Kidney (tissue), 14 donors: ENCODE results near the gene TMEM72. TPM values are rescaled to one million over a fixed set of nuclear protein-coding genes. Genes with fewer than 3 reads are reported as not detected.

ENCODE experiments used
- DNase-seq, 5 donors: peaks; one replicate each; pipeline ENCODE4 v3.0.0-alpha.2; 2013 to 2020
- FAIRE-seq: peaks from 2 replicates; lab custom pipeline; 2012; peaks lifted over from hg19 to GRCh38; lab: Jason Lieb, UNC
- H3K27ac ChIP-seq, 2 donors: one replicate each; pipeline ENCODE4 v1.7.0; 2013; ENCODE audit warnings: low read depth in 2 of 2, low read length in 2 of 2, inconsistent platforms in 1 of 2
- H3K27me3 ChIP-seq: one replicate; pipeline ENCODE4 v1.7.1; 2013; ENCODE audit warnings: low read length, inconsistent platforms; ENCODE audit not compliant: control insufficient read depth, insufficient read depth
- H3K36me3 ChIP-seq, 3 donors: one replicate each; pipeline versions ENCODE4 v1.7.0 to v1.7.1; 2013; ENCODE audit warnings: low read length in 3 of 3, control low read depth in 1 of 3, inconsistent platforms in 1 of 3; ENCODE audit not compliant: insufficient read depth in 3 of 3, control insufficient read depth in 2 of 3
- H3K4me1 ChIP-seq, 3 donors: one replicate each; pipeline versions ENCODE4 v1.7.0 to v1.7.1; 2013; ENCODE audit warnings: low read length in 3 of 3, inconsistent platforms in 1 of 3, low read depth in 1 of 3; ENCODE audit not compliant: control insufficient read depth in 2 of 3, insufficient read depth in 2 of 3
- H3K4me3 ChIP-seq, 3 donors: one replicate each; pipeline versions ENCODE4 v1.7.0 to v1.8.1; 2013; ENCODE audit warnings: low read length in 3 of 3, control low read depth in 1 of 3, inconsistent platforms in 1 of 3
- H3K9ac ChIP-seq, 3 donors: one replicate each; pipeline versions ENCODE4 v1.7.0 to v1.7.1; 2013; ENCODE audit warnings: low read length in 3 of 3, control low read depth in 1 of 3, inconsistent platforms in 1 of 3
- H3K9me3 ChIP-seq, 3 donors: one replicate each; pipeline versions ENCODE4 v1.7.0 to v1.7.1; 2013; ENCODE audit warnings: low read length in 3 of 3, control low read depth in 1 of 3, inconsistent platforms in 1 of 3; ENCODE audit not compliant: control insufficient read depth in 2 of 3, insufficient read depth in 1 of 3
- intact Hi-C: fragments of 100-400 bp; cut with DNase I; formaldehyde crosslinking; loops from one replicate; pipeline ENCODE4 v1.11.1; 2022
- polyA plus RNA-seq: library from polyadenylated mRNA; stranded (reverse); fragments of 350-450 nt; fragmentation: Illumina TruSeq; extraction: RNeasy Lipid Tissue Mini Kit (QIAGEN cat#74804); gene quantifications from one replicate; pipeline ENCODE4 v1.2.3, GENCODE V29; 2014; ENCODE audit warnings: low read depth, low replicate concordance; ENCODE audit not compliant: insufficient read depth
- total RNA-seq: library from RNA; stranded (reverse); fragmentation: NEBNext Ultra II Directional; extraction: Animal tissue kit (Norgen Biotek cat#: 25700); gene quantifications from one replicate; pipeline ENCODE4 v1.2.1, GENCODE V29; 2021
- TF ChIP-seq, protein P1 (sequence below): IDR thresholded peaks from 3 replicates; pipeline ENCODE4 v1.5.1; 2012; ENCODE audit warnings: mild to moderate bottlenecking, moderate library complexity, borderline replicate concordance; ENCODE audit not compliant: insufficient read depth; ENCODE audit errors: extremely low read depth
- donor health status: control.
- donor health status: control.
- donor health status: control.
- donor health status: control.
- donor health status: control.
- donor health status: DM: yes; HTN: yes; CAD: no.
- donor health status: Normal renal cell carcinoma (clear cell type).

Gene TMEM72
- total and polyA plus RNA-seq, 2 donors from 2014 or later = 19.3 to 127 TPM

DNA sequence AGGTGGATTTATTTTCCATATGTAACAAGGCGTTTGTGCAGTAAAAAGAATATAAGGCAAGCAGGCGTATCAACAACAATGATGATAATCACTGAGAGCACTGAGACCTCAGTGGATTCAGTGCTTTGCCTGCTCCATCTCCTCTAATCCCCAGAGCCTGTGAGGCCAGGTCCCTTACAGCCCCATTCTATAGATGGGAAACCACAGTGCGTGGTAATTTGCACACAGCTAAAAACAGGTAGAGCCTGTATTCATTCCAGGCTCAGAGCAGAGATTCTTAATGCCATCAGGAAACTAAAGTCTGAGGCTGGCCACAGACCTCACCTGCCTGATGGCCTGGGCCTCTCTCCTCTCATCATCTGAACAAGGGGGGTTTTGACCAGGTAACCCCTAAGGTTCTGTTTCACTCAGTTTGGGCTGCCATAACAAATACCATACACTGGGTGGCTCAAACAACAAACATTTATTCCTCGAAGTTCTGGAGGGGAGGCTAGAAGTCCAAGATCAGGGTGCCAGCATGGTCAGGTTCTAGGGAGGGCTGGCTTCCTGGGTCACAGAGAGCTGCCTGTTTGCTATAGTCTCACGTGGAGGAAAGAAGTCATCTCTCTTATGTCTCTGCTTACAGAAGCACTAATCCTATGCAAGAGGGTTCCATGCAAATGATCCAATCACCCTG, 38.1 kb downstream of the TMEM72 start:
- intact Hi-C loops = no loop called here
- TF ChIP-seq, protein P1, sequence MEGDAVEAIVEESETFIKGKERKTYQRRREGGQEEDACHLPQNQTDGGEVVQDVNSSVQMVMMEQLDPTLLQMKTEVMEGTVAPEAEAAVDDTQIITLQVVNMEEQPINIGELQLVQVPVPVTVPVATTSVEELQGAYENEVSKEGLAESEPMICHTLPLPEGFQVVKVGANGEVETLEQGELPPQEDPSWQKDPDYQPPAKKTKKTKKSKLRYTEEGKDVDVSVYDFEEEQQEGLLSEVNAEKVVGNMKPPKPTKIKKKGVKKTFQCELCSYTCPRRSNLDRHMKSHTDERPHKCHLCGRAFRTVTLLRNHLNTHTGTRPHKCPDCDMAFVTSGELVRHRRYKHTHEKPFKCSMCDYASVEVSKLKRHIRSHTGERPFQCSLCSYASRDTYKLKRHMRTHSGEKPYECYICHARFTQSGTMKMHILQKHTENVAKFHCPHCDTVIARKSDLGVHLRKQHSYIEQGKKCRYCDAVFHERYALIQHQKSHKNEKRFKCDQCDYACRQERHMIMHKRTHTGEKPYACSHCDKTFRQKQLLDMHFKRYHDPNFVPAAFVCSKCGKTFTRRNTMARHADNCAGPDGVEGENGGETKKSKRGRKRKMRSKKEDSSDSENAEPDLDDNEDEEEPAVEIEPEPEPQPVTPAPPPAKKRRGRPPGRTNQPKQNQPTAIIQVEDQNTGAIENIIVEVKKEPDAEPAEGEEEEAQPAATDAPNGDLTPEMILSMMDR = no peak

DNA sequence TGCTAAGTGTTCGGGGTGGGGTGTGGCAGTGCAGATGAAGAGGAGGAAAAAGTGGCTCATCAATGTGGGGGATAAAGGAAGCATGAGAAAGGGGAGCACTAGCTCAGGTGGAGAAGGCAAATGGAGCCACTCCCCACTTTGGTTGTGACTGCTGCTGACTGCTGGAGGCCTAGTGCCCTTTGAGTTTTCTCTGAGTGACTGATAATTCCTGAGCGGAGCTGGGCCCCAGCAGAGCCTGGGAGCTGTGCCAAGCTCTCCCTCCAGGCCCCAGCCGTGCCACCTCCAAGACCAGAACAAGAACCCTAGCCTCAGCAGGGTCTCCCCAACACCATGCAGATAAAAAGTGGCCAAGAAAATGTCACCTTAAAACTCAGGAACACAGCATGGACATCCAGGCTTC, 38.8 kb downstream of the TMEM72 start:
- TF ChIP-seq, protein P1 = no peak
- FAIRE-seq (no peak), DNase-seq (peak in 1 of 5 donors; percentile 14)
- Histone ChIP-seq H3K9ac (no peak overlapping the region), H3K27ac (peak overlapping the region in 1 of 2 donors; percentile 2), H3K9me3 (no peaks in the 10 kb centered on the region), H3K27me3 (no peaks in the 10 kb centered on the region), H3K4me3 (no peak overlapping the region), H3K36me3 (no peaks in the 10 kb centered on the region), H3K4me1 (peaks cover 0 to 21% (median 11%) of the 10 kb centered on the region in 3 donors)
- intact Hi-C loops = no loop called here

More for the DNA sequence above, 38.1 kb downstream of the TMEM72 start:
- DNase-seq = peak in 1 of 5 donors; percentile 6
- no peak for FAIRE-seq
- no peak overlapping the region for H3K4me3 ChIP-seq
- no peaks in the 10 kb centered on the region for H3K27me3 ChIP-seq
- H3K4me1 ChIP-seq = peaks cover 0 to 21% (median 11%) of the 10 kb centered on the region in 3 donors
- no peak overlapping the region for H3K9ac ChIP-seq
- peak overlapping the region in 1 of 2 donors; percentile 2 for H3K27ac ChIP-seq
- no peaks in the 10 kb centered on the region for H3K36me3 ChIP-seq
- H3K9me3 ChIP-seq = peaks cover 0 to 4% (median 2%) of the 10 kb centered on the region in 3 donors

DNA sequence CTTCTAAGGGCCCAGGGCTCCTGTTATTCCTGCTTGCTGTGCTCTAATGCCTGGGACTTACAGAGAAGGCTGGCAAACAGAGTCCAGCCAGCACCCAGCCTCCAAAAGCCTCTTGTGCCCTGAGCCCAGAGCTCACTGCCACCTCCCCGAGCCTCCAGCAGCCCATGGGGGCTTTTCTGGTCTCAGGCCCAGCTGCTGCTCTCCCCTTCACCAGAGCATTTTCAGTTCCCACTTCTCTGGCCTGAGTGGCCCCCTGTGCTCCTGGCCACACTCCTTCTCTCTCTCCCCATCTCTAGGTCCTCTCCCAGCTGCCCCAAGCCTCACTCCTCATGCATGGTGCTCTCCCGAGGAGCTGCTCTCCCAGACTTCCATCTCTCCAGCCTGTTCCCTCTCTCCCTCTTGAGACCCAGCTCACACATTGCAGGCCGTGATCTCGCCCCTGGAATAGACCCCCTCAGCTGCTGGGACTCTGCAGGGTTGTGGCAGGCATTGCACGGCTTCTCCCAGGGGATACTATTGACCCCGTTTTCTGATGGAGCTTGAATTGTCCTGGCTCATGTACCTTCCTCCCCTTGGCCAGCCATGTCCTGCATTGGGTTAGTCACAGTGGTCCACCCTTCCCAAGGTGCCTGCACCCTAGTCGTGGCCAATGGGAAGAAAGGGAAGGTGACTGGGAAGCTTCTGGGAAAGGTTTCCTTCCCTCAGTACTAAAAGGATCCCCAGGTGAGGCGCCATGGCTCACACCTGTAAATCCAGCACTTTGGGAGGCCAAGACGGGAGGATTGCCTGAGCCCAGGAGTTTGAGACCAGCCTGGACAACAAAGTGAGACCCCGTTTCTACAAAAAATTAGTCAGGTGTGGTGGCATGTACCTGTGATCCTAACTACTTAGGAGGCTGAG, 39.4 kb downstream of the TMEM72 start:
- Histone ChIP-seq H3K9me3 (no peaks in the 10 kb centered on the region), H3K27me3 (no peaks in the 10 kb centered on the region), H3K27ac (no peak overlapping the region), H3K4me1 (peaks cover 0 to 21% (median 11%) of the 10 kb centered on the region in 3 donors), H3K9ac (no peak overlapping the region), H3K4me3 (no peak overlapping the region), H3K36me3 (no peaks in the 10 kb centered on the region)
- DNase-seq (peak in 1 of 5 donors; percentile 13), FAIRE-seq (no peak)
- TF ChIP-seq, protein P1 = no peak
- intact Hi-C loops = no loop called here
